Amygdala (tissue), 56 donors: ENCODE results near the gene THAP5.

Experiments used
- DNase-seq, 56 donors: peaks; one replicate each; lab custom pipeline; 2025; lab: John Stamatoyannopoulos, UW

Gene THAP5

GRCh38 chr7:108537229-108537628, 32.3 kb downstream of the THAP5 start:
- no peak for DNase-seq

- DNase-seq = no peak
Measured at GRCh38 chr7:108535744-108536143, 33.8 kb downstream of the THAP5 start.

GRCh38 chr7:108535257-108535656, 34.2 kb downstream of the THAP5 start:
- DNase-seq = no peak

GRCh38 chr7:108533712-108534111, 35.8 kb downstream of the THAP5 start:
- DNase-seq = no peak

GRCh38 chr7:108529341-108529740, 40.2 kb downstream of the THAP5 start:
- DNase-seq = no peak

- DNase-seq = no peak
Measured at GRCh38 chr7:108528183-108528712, 41.3 kb downstream of the THAP5 start.

- DNase-seq = no peak
Measured at GRCh38 chr7:108526768-108527017, 42.8 kb downstream of the THAP5 start.

- DNase-seq = peak; percentile 95 to 100 (median 100)
Measured at GRCh38 chr7:108525985-108526767, 43.3 kb downstream of the THAP5 start, which contains the start of gene PNPLA8. Gene PNPLA8, minus strand, starts transcription at chr7:108526135. Its CDS starts 10,644 bp downstream, at chr7:108515491.

- peak in 4 of 56 donors; percentile 63 to 87 (median 78) for DNase-seq
Measured at GRCh38 chr7:108525327-108525984, 44.0 kb downstream of the THAP5 start.

- no peak for DNase-seq
Measured at GRCh38 chr7:108522780-108523179, 46.7 kb downstream of the THAP5 start.

GRCh38 chr7:108517951-108518350, 51.6 kb downstream of the THAP5 start:
- no peak for DNase-seq

GRCh38 chr7:108515630-108516029, 53.9 kb downstream of the THAP5 start:
- no peak for DNase-seq

GRCh38 chr7:108515013-108515412, 54.5 kb downstream of the THAP5 start:
- no peak for DNase-seq
